Measurements from ENCODE around the gene ATP6V1D. TPM values are rescaled to one million over a fixed set of nuclear protein-coding genes. Genes with fewer than 3 reads are reported as not detected.

ATP6V1D gene
- total RNA-seq, 1 experiment from 2014 or later = 38.5 TPM

DNA sequence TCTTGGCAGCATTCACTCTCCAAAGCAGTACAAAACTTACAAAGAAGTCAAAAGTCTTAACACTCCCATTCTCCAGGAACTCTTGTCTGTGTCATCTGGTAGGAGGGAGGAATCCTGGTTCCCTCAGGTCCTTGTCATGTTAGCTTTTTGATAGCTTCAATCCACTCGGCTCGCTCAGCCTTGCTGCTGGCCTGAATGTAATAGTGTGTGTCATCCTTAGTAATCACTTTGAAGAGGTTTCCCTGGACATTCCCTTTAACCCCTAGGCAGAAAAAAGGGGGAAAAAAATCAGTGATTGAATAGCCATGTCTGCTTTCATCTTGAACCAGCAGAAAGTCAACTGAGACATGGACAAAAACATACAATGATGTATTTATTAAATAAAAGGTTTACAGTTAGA, 27.6 kb upstream of the ATP6V1D start:
- Histone ChIP-seq H3K27me3 (ENCODE audit: insufficient read depth, low read length) (no peaks in the 10 kb centered on the region), H3K36me3 (ENCODE audit: control insufficient read depth in 1 of 2, insufficient read depth in 2 of 2, low read length in 2 of 2) (peaks cover 52 to 69% of the 10 kb centered on the region in 2 experiments), H3K4me2 (ENCODE audit: low read length) (no peak overlapping the region), H4K20me1 (ENCODE audit: insufficient read depth) (0 out of 2 replicates have a peak, but pooled peaks cover 6% of the 10 kb centered on the region), H3K27ac (ENCODE audit: low read depth, low read length) (no peak overlapping the region), H3K79me2 (ENCODE audit: insufficient read depth, low read length) (peaks cover 10% of the 10 kb centered on the region), H2AFZ (ENCODE audit: low read depth, low read length, poor library complexity, severe bottlenecking) (no peak overlapping the region), H3K9ac (ENCODE audit: low read length) (no peak overlapping the region), H3K9me3 (ENCODE audit: control insufficient read depth in 1 of 2, insufficient read depth in 1 of 2, low read depth in 1 of 2, low read length in 2 of 2) (no peaks in the 10 kb centered on the region), H3K9me2 (ENCODE audit: insufficient read depth) (no peaks in the 10 kb centered on the region), H3K4me3 (replicated peaks in 1 of 2; ENCODE audit: low read depth in 1 of 2, low read length in 2 of 2) (no peak overlapping the region), H3K4me1 (ENCODE audit: control insufficient read depth in 1 of 2, insufficient read depth in 2 of 2, low read length in 2 of 2) (peaks cover 0 to 7% of the 10 kb centered on the region in 2 experiments; a peak in 2 of 4 replicates)
- TF ChIP-seq POLR2AphosphoS5 (IDR thresholded peaks at IDR 0.05; ENCODE audit: low read depth, low read length) (0 out of 2 replicates have a peak, but pooled peaks have one; percentile 16), CBX3 (IDR thresholded peaks at IDR 0.05; ENCODE audit: low read depth) (no peak)
- ATAC-seq (peak; percentile 59; the same call in 1 of the 2 replicates), DNase-seq (ENCODE audit: low read depth, low spot score) (no peak)
- ChIA-PET CTCF (interaction anchor here (2.0 kb wide), 1 partner anchor 27 kb away, joined by 6 read pairs; the partner anchor contains the start of genes ATP6V1D and EIF2S1), POLR2A (interaction anchor here (1.6 kb wide), 1 partner anchor 25 kb away, joined by 4 read pairs; the partner anchor contains the start of gene PLEK2), RAD21 (ENCODE audit: low non-redundant PET in 1 of 2, low total read pairs in 2 of 2, uncharacterized antibody in 2 of 2, unreplicated experiment in 2 of 2) (no interaction called here)
- intact Hi-C loops (cut with micrococcal nuclease) = no loop called here
- no TSS peak for BruUV-seq (replicated peaks)

DNA sequence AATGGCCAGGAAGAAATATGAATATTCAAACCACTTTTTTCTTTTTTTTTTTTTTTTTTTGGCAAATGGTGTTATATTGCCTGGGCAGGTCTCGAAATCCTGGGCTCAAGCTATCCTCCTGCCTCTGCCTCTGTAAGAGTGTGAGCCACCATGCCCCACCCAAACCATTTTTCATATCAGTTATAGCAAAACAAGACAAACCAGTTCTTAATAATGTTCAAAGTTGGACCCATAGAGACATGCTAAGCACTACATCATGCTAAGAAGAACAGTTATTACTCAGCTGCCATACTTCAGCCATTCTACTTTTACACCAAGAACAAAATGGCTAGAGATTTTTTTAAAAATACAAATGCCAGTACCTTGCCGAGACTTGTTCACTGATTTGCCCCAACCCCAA, 26.0 kb upstream of the ATP6V1D start:
- ATAC-seq = no peak
- H3K4me3 ChIP-seq (replicated peaks in 1 of 2; ENCODE audit: low read depth in 1 of 2, low read length in 2 of 2) = no peak overlapping the region
- TF ChIP-seq POLR2AphosphoS5 (IDR thresholded peaks at IDR 0.05; ENCODE audit: low read depth, low read length) (no peak), EGR1 (IDR thresholded peaks at IDR 0.05; ENCODE audit: low read depth) (no peak), CEBPB (IDR thresholded peaks at IDR 0.05; ENCODE audit: low read depth) (no peak), POLR2A (IDR thresholded peaks at IDR 0.05; ENCODE audit: borderline replicate concordance, extremely low read depth, insufficient read depth, insufficient read length) (no peak), EZH2phosphoT487 (IDR thresholded peaks at IDR 0.05; ENCODE audit: borderline replicate concordance) (no peak), FOSL1 (IDR thresholded peaks at IDR 0.05; ENCODE audit: low read depth) (no peak), EZH2 (IDR thresholded peaks at IDR 0.05) (no peak), SP1 (IDR thresholded peaks at IDR 0.05; ENCODE audit: low read depth) (no peak), SRF (IDR thresholded peaks at IDR 0.05; ENCODE audit: low read depth) (no peak), CBX3 (IDR thresholded peaks at IDR 0.05; ENCODE audit: low read depth) (no peak), RAD21 (IDR thresholded peaks at IDR 0.05; ENCODE audit: low read depth) (no peak), JUND (IDR thresholded peaks at IDR 0.05) (no peak)
- TF ChIP-seq, protein P1, sequence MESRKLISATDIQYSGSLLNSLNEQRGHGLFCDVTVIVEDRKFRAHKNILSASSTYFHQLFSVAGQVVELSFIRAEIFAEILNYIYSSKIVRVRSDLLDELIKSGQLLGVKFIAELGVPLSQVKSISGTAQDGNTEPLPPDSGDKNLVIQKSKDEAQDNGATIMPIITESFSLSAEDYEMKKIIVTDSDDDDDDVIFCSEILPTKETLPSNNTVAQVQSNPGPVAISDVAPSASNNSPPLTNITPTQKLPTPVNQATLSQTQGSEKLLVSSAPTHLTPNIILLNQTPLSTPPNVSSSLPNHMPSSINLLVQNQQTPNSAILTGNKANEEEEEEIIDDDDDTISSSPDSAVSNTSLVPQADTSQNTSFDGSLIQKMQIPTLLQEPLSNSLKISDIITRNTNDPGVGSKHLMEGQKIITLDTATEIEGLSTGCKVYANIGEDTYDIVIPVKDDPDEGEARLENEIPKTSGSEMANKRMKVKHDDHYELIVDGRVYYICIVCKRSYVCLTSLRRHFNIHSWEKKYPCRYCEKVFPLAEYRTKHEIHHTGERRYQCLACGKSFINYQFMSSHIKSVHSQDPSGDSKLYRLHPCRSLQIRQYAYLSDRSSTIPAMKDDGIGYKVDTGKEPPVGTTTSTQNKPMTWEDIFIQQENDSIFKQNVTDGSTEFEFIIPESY (IDR thresholded peaks at IDR 0.05; ENCODE audit: extremely low read depth, insufficient replicate concordance, low read length) = no peak
- TF ChIP-seq, protein P2, sequence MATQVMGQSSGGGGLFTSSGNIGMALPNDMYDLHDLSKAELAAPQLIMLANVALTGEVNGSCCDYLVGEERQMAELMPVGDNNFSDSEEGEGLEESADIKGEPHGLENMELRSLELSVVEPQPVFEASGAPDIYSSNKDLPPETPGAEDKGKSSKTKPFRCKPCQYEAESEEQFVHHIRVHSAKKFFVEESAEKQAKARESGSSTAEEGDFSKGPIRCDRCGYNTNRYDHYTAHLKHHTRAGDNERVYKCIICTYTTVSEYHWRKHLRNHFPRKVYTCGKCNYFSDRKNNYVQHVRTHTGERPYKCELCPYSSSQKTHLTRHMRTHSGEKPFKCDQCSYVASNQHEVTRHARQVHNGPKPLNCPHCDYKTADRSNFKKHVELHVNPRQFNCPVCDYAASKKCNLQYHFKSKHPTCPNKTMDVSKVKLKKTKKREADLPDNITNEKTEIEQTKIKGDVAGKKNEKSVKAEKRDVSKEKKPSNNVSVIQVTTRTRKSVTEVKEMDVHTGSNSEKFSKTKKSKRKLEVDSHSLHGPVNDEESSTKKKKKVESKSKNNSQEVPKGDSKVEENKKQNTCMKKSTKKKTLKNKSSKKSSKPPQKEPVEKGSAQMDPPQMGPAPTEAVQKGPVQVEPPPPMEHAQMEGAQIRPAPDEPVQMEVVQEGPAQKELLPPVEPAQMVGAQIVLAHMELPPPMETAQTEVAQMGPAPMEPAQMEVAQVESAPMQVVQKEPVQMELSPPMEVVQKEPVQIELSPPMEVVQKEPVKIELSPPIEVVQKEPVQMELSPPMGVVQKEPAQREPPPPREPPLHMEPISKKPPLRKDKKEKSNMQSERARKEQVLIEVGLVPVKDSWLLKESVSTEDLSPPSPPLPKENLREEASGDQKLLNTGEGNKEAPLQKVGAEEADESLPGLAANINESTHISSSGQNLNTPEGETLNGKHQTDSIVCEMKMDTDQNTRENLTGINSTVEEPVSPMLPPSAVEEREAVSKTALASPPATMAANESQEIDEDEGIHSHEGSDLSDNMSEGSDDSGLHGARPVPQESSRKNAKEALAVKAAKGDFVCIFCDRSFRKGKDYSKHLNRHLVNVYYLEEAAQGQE (IDR thresholded peaks at IDR 0.05; ENCODE audit: low read depth) = no peak
- TF ChIP-seq, protein P3, sequence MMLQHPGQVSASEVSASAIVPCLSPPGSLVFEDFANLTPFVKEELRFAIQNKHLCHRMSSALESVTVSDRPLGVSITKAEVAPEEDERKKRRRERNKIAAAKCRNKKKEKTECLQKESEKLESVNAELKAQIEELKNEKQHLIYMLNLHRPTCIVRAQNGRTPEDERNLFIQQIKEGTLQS (IDR thresholded peaks at IDR 0.05) = no peak

More for the DNA sequence above, 26.0 kb upstream of the ATP6V1D start:
- H3K9ac ChIP-seq (ENCODE audit: low read length) = no peak overlapping the region
- H3K9me2 ChIP-seq (ENCODE audit: insufficient read depth) = no peaks in the 10 kb centered on the region
- H3K9me3 ChIP-seq (ENCODE audit: control insufficient read depth in 1 of 2, insufficient read depth in 1 of 2, low read depth in 1 of 2, low read length in 2 of 2) = no peaks in the 10 kb centered on the region
- H3K4me1 ChIP-seq (ENCODE audit: control insufficient read depth in 1 of 2, insufficient read depth in 2 of 2, low read length in 2 of 2) = peaks cover 0 to 7% of the 10 kb centered on the region in 2 experiments; a peak in 2 of 4 replicates
- BruUV-seq (replicated peaks) = no TSS peak
- peaks cover 25% of the 10 kb centered on the region for H3K79me2 ChIP-seq (ENCODE audit: insufficient read depth, low read length)
- intact Hi-C loops (cut with micrococcal nuclease) = no loop called here
- H3K36me3 ChIP-seq (ENCODE audit: control insufficient read depth in 1 of 2, insufficient read depth in 2 of 2, low read length in 2 of 2) = peaks cover 60 to 74% of the 10 kb centered on the region in 2 experiments
- peaks cover 17% of the 10 kb centered on the region; the same call in 1 of the 2 replicates for H4K20me1 ChIP-seq (ENCODE audit: insufficient read depth)
- POLR2A ChIA-PET = no interaction called here
- no peak overlapping the region for H3K4me2 ChIP-seq (ENCODE audit: low read length)
- DNase-seq (ENCODE audit: low read depth, low spot score) = no peak
- no peaks in the 10 kb centered on the region for H3K27me3 ChIP-seq (ENCODE audit: insufficient read depth, low read length)
- CTCF ChIA-PET = interaction anchor here (0.7 to 2.1 kb wide), 3 partner anchors 26 to 319 kb away, joined by 3 to 6 read pairs (median 5); partner anchors contain the start of genes ATP6V1D and EIF2S1
- no peak overlapping the region for H2AFZ ChIP-seq (ENCODE audit: low read depth, low read length, poor library complexity, severe bottlenecking)
- no peak overlapping the region for H3K27ac ChIP-seq (ENCODE audit: low read depth, low read length)
- RAD21 ChIA-PET (ENCODE audit: low non-redundant PET in 1 of 2, low total read pairs in 2 of 2, uncharacterized antibody in 2 of 2, unreplicated experiment in 2 of 2) = no interaction called here

Data from HCT116 (cell line).